Gastroesophageal sphincter (tissue), 3 donors: Measurements from ENCODE around the gene GPC1.
"Not testable (repeated sequence)": the region's sequence is repeated elsewhere in the genome, so short reads cannot be mapped to it uniquely, and the experiment has no call there.

ENCODE experiments used
- POLR2A ChIP-seq, 2 donors: fragments of 450-650 bp; IDR thresholded peaks; one replicate each; pipeline ENCODE4 v1.6.1; 2017; ENCODE audit warnings: antibody characterized with exemption in 2 of 2, mild to moderate bottlenecking in 2 of 2, moderate library complexity in 1 of 2
- TF ChIP-seq, protein P1 (sequence below), 4 experiments: fragments of 200-600 bp in 2 of 4; fragments of 450-650 bp in 2 of 4; sonication (generic) in 1 of 4; IDR thresholded peaks; one replicate each; pipeline ENCODE4 v1.5.1; 2017 to 2019; ENCODE audit warnings: antibody characterized with exemption in 4 of 4, mild to moderate bottlenecking in 2 of 4, moderate library complexity in 2 of 4

DNA sequence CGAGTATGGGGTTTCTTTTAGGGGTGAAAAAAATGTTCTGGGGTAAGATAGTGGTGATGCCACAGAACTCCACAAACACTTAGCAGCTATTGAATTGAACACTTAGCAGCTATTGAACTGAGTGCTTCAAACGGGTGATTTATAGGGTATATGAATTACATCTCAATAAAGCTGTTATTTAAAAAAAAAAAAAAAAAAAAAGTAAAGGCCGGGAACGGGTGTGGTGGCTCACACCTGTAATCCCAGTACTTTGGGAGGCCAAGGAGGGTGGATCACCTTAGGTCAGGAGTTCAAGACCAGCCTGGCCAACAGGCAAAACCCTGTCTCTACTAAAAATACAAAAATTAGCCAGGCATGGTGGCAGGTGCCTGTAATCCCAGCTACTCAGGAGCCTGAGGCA, 48.7 kb upstream of the GPC1 start:
- not testable (repeated sequence) for TF ChIP-seq POLR2A (IDR thresholded peaks at IDR 0.05)
- TF ChIP-seq, protein P1, sequence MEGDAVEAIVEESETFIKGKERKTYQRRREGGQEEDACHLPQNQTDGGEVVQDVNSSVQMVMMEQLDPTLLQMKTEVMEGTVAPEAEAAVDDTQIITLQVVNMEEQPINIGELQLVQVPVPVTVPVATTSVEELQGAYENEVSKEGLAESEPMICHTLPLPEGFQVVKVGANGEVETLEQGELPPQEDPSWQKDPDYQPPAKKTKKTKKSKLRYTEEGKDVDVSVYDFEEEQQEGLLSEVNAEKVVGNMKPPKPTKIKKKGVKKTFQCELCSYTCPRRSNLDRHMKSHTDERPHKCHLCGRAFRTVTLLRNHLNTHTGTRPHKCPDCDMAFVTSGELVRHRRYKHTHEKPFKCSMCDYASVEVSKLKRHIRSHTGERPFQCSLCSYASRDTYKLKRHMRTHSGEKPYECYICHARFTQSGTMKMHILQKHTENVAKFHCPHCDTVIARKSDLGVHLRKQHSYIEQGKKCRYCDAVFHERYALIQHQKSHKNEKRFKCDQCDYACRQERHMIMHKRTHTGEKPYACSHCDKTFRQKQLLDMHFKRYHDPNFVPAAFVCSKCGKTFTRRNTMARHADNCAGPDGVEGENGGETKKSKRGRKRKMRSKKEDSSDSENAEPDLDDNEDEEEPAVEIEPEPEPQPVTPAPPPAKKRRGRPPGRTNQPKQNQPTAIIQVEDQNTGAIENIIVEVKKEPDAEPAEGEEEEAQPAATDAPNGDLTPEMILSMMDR (IDR thresholded peaks at IDR 0.05), result not testable (repeated sequence)
